ENCODE measurements around the gene ZNF326. TPM values are rescaled to one million over a fixed set of nuclear protein-coding genes. Genes with fewer than 3 reads are reported as not detected.

The ZNF326 gene
- total RNA-seq, 1 experiment from 2014 or later, result 39.0 TPM

GRCh38 chr1:89966656-89967055 lies 28.3 kb upstream of the ZNF326 start:
- Histone ChIP-seq H3K18ac (ENCODE audit: insufficient read length, low read depth, low read length) (peak overlapping the region; percentile 46), H3K9ac (ENCODE audit: extremely low read depth, insufficient read length, low read length) (no peak overlapping the region), H4K8ac (replicated peaks; ENCODE audit: insufficient read length, low read depth, low read length) (no peak overlapping the region), H3K27ac (ENCODE audit: insufficient read length, low read depth, low read length) (no peak overlapping the region), H3K14ac (ENCODE audit: insufficient read depth, low read length) (no peak overlapping the region), H2AK5ac (ENCODE audit: insufficient read length, low read length) (no peak overlapping the region), H3K9me3 (ENCODE audit: control insufficient read depth, low read depth, low read length) (no peaks in the 10 kb centered on the region), H3K79me1 (ENCODE audit: insufficient read depth, low read depth, low read length, poor library complexity, severe bottlenecking) (no peaks in the 10 kb centered on the region), H2BK5ac (ENCODE audit: insufficient read length, low read length) (no peak overlapping the region), H3K56ac (ENCODE audit: insufficient read length, low read depth, low read length) (no peak overlapping the region), H3K23ac (ENCODE audit: insufficient read length, low read depth, low read length) (no peak overlapping the region), H2BK120ac (ENCODE audit: low read depth, low read length, poor library complexity, severe bottlenecking) (no peak overlapping the region), H2BK15ac (ENCODE audit: low read depth, low read length) (no peak overlapping the region), H2BK20ac (ENCODE audit: low read depth, low read length, poor library complexity, severe bottlenecking) (no peak overlapping the region), H3K4ac (ENCODE audit: low read depth, low read length) (no peak overlapping the region), H3K4me2 (ENCODE audit: insufficient read depth, insufficient read length, low read length) (no peak overlapping the region), H4K91ac (ENCODE audit: insufficient read length, low read depth, low read length) (no peak overlapping the region), H4K5ac (ENCODE audit: insufficient read length, low read depth, low read length) (no peak overlapping the region), H3K79me2 (ENCODE audit: insufficient read depth, low read length) (no peaks in the 10 kb centered on the region), H2AFZ (ENCODE audit: low read length) (no peak overlapping the region), H2BK12ac (ENCODE audit: insufficient read length, low read depth, low read length) (no peak overlapping the region), H3K27me3 (ENCODE audit: insufficient read depth, low read length) (no peaks in the 10 kb centered on the region), H3K4me1 (ENCODE audit: insufficient read depth, low read length) (no peaks in the 10 kb centered on the region), H3T11ph (ENCODE audit: low read length) (no peak overlapping the region), H3K23me2 (ENCODE audit: insufficient read length, low read depth, low read length, poor library complexity, severe bottlenecking) (no peaks in the 10 kb centered on the region), H4K20me1 (ENCODE audit: control insufficient read depth, insufficient read depth, insufficient read length) (no peaks in the 10 kb centered on the region)
- DNase-seq, result no peak
- Mint-ChIP-seq H3K9me3 (no peaks in the 10 kb centered on the region; a peak in 1 of 5 replicates), H3K27ac (no peak overlapping the region; a peak in 1 of 7 replicates), H3K36me3 (ENCODE audit: insufficient read depth in 1 of 3, low read depth in 3 of 3) (peaks cover 0 to 2% (median 0%) of the 10 kb centered on the region in 3 experiments; a peak in 1 of 7 replicates), H3K4me1 (peaks cover 2% of the 10 kb centered on the region in 2 experiments; a peak in 2 of 4 replicates), H3K4me3 (no peak overlapping the region), H3K27me3 (ENCODE audit: low read depth) (no peaks in the 10 kb centered on the region; the same call in 1 of the 2 replicates)
- no peak for TF ChIP-seq CTCF (conservative IDR thresholded peaks at IDR 0.05)
- no CpG with 5 or more reads among the region's 5 CpGs for WGBS (ENCODE audit: extremely low coverage, insufficient read length, low lambda C conversion rate)

Measured in H9 (cell line).